Fibroblast of skin of scalp (primary cell): ENCODE data around the gene COG5.
A peak's percentile ranks its signal among the peaks of the same experiment; 100 is the strongest.

Experiments used
- DNase-seq: peaks from one replicate; pipeline ENCODE4 v3.0.0-alpha.2; 2013

The COG5 gene

DNA sequence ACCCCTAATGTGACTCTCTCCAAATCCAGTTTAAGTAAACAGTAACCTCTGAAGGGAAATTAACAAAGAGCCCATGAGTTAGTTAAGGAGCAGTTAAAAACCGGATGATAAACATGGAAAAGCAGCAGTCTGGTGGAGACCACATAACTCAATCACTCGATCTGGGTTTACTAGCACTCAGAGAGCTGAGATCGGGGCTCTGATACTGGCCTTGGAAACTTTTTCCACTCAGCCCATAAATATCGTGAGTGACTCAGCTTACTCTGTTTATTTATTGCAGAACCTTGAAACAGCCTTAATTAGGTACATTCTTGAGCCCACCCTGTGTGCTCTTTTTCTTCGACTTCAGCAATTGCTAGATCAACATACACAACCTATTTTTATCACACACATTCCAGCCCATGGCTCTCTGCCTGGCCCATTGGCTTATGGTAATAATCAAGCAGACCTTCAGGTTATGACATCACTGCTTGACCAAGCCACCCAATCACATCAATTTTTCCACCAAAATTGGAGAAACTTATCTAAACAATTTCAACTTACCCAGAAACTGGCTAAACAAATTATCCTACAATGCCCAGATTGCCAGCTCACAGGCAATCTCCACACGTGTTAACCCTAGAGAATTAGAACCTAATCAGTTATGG is 176.0 kb downstream of the COG5 start:
- DNase-seq = peak; percentile 75

DNA sequence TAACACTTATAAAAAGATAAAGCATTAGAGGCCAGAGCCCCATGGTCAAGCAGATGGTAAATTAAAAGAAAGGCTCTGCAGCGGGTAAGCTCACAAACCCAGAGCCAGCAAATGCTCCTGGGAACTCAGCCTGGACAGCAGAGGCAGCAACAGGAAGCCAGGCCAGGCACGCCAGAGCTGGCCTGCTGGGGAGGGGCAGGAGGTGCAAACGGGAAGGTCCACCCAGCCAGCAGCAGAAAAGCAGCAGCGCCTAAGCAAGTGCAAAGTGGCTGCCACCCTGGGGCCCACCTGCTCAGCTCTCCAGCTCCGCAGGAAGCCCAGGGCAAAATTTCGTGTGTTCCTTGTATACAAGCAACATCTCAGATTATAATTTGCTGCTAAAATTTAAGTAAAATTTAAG is 176.6 kb downstream of the COG5 start:
- DNase-seq = no peak

DNA sequence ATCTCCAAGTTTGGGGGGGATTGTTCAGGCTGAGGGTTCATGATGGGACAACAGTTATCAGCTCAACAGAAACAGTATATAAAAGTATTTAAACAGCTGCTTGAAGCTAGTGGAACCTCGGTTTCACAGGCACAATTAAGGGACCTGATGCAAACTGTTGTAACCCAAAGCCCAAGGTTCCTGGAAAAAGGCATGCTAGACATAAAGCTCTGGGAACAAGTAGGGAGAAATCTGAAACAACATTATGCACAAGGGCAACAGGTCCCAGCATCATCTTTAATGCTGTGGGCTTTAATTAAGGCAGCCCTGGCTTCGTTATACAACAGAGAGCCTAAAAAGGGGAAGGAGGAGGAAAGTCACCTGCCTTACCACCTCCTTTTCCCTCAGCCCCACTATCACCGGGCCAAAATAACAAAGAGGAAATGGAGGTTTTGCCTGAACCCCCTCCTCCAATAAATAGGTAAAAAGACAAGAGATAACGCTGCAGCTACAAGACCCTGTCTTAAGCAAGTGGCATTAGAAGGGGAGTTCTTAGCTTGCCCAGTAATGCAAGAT is 177.1 kb downstream of the COG5 start:
- peak; percentile 7 for DNase-seq

DNA sequence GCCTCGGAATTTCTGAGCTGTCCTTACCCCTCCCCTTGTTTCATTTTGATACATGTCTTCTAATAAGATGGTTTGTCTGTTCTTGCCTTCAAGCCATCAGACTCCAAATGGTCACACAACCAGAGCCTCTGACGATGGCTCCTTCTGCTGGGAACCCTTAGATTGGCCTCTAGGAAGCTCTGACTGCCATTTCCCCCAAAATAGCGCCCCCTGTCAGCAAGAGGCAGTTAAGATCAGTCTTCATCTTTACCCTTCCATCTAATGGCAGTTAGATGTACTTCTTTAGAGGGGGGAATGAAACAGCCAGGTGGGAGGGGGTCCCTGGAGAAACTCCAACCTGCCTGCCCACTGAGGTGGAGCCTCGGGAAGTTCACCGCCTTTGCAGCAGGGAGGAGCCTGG is 179.7 kb downstream of the COG5 start:
- no peak for DNase-seq

DNA sequence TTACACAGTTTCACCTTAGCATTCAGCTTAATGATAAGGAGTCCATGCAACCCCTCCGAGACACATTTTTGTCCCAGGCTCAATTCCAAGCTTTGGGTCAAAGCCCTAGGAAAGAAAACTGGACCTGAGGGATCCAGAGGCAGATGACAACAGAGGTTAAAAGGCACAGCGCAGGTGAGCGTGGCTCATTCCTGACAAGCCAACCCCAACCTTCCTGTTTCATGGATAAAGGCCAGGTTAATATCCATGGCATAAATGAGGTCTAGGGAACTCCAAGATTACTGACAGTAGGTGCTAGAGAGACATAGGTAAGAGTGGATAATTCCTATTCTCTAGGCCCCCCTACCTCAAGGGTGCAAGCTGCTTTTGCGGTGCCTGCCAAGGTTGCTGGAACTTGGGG is 180.5 kb downstream of the COG5 start:
- DNase-seq = no peak

DNA sequence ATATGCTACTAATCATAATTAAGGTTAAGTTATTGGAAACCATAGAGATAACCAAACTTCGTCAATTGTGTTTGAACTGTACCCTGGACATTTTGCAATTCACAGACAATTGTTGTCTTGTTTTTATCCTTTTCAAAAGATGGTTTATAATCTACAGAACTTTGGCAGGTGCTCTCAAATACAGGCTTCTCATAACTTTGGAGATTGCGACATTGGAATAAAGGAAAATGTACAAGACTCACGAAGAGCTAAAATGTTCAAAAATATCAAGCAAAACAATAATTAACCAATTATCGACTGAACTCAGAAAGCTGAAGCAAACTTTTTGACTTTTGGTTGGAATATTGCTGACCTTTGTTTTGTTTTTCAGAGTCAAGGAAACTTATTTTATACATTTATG is 182.3 kb downstream of the COG5 start:
- DNase-seq = no peak

DNA sequence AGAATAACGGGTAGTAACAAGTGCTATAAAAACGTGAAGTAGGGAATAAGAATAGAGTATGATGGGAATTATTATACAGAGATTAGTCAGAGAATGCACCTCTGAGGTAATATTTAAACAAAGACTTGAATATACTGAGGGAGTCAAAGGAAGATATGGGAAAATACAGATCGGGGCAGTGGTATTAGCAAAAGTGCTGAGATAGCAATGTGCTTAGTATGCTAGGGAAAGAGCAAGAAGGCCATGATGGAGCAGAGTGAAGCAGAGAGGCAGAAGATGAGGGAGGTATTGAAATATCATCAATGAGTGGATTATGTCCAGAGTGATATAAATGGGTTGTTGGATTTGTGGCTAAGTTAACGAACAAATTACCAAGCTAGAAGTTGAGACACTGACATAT is 190.4 kb downstream of the COG5 start:
- DNase-seq = no peak

DNA sequence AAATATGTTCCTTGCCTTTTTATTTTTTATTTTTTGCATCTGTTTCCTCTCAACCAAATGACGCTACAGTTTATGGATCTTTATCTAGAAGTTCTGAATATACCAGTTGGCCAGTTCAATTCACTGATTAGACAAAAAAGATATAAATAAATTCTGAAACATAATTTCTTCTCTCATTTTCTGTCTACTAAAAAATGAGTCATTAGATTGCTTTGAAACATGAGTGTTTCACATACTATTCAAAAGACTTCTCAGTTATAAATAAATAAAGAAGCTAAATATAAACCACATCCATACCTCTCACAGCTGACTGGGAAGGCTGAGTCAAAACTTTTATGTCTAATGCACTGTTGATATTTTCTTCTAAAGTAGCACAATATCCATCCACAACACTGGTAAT is 191.4 kb downstream of the COG5 start:
- peak; percentile 59 for DNase-seq

DNA sequence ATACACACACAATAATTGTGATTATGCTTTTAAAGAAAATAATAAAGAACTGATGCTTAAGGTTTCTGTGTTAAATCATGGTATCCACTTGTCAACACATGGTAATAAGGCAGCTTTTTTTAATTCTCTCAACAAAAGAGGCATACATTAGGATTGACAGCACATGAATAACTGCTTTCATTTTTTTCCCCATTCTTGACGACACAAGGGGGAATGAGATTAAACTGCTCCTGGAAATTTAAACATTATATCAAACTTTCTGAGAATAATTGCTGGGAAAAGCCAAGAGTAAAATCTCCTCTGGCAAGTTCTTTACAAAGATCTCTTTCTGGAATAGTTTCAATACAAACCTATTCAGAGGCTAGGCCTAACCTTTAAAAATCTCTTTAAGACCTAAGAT is 192.9 kb downstream of the COG5 start:
- no peak for DNase-seq

DNA sequence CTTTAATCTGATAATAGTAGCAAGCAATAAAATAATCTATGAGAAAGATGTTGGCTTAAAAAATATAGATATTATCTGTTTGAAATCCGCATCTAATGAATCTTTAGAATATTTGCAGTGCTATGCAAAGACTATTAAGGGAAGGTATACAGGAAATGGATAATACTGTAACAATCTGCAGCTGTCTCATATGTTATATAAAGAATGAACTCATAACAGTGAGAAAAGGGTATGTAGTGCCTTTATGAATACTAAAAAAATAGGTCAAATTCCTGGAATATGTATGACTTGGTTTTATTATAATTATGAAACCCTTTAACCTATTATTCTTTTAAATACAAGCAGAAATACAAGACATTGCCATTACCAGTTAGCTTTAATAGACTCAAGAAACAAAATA is 198.9 kb downstream of the COG5 start:
- peak; percentile 19 for DNase-seq

DNA sequence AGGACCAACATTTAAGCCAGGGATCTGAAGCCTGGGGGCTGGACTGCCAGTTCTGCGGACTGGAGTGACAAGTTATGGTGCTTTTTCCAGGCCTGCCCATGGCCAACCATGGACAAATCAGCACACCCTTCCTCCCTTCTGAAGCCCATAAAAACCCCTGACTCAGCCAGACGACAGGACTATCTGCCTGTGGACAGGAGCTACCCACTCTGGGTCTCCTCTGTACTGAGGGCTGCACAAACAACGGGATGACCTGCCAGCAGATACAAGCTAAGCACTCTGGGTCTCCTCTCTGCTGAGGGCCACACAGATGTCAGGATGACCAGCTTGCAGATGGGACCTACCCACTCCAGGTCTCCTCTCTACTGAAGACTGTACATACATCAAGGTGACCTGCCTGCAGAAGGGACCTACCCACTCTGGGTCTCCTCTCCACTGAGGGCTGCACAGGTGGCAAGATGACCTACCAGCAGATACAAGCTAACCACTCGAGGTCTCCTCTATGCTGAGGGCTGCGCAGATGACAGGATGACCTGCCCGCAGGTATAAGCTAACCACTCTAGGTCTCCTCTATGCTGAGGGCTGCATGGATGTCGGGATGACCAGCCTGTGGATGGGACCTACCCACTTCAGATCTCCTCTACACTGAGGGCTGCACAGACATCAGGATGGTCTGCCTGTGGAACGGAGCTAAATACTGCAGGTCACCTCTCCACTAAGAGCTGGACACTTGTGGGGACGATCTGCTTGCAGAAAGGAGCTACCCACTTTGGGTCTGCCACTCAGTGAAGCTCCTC is 204.0 kb downstream of the COG5 start:
- no peak for DNase-seq

DNA sequence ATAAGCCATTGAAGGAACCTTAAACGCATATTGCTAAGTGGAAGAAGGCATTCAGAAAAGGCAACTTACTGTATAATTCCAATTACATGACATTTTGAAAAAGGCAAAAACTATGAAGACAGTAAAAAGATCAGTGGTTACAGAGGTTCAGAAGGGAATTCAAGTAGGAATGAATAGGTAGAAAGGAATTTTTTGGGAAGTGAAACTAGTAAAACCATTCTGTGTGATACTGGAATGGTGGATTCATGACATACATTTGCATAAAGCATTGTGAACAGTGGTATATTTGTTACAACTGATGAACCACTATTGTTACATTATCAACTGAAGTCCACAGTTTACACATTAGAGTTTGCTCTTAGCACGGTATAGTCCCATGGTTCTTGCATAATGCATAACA is 208.1 kb downstream of the COG5 start:
- DNase-seq = peak; percentile 73

DNA sequence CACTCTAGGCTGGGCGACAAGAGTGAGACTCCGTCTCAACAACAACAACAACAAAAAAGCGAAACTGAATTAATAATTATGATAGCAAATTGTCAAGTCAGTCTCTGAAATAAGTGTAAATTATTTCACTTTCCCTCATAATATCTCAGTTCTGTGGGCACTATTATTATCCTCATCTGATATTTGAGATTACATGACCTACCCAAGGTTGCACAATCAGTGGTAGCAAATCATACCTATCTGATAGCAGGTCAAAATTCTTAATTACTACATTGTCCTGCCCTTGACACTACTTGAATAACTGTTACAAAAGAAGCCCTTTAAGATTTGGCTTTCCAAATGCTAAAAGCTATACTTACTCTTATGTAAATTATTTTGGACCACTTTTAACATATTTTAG is 209.1 kb downstream of the COG5 start:
- no peak for DNase-seq

DNA sequence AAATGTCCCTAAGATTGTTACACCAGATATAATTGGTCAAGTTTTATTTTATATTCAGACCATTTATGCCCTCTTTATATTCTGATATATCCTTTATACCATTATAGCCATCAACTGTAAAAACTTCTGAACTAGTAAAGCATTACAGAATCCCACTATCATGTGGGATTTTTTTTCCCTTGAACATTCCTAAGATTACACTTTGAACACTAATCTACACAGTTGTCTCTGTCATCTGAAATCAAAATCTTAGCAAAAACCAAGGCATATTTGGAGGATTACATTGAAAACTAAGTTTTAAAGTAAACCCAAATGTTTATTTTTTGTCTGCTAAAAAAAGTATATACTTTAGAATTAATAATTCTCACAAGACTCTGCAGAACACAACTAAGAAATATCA is 210.0 kb downstream of the COG5 start:
- DNase-seq = peak; percentile 60

DNA sequence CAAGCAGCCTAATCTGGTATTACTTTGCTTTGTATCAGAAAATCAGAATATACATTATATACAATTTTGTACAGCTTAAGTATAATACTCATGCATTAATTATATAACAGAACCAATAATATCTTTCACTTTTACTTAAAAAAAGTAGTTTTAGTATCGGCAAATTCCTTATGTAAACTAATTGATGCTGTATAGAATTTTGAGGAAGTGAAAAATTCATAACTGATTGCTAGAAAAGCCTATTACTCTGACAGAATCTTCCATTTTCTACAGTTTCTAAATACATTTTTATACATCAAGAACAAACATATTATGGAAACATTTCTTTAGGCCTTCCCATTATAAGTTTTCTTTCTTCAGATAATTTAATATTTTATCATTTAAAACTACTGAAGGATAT is 217.8 kb downstream of the COG5 start:
- DNase-seq = no peak

DNA sequence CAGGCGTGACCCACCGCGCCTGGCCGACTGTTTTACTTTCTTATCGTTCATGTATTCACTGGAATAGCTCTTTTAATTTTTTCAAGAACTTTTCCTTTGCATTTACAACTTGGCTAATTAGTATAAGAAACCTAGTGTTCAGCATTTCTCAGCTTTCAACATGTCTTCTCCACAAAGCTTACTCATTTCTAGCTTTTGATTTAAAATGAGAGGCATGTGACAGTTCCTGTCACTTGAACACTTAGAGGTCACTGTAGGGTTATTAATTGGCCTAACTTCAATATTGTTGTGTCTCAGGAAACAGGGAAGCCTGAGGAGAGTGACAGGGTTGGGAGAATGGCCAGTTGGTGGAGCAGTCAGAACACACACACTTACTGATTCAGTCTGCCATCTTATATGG is 218.9 kb downstream of the COG5 start:
- no peak for DNase-seq

DNA sequence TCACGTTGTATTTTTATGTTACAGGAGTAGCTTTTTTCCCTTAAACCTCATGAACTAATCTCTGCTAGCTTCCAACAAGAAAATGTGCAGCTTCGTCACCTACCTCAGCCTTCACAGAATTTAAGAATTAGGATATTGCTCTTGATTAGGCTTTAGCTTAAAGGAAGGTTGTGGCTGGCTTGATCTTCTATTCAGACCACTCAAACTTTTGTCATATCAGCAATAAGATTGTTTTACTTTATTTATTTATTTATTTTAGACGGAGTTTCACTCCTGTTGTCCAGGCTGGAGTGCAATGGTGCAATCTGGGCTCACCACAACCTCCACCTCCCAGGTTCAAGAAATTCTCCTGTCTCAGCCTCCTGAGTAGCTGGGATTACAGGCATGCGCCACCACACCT is 219.4 kb downstream of the COG5 start:
- no peak for DNase-seq

DNA sequence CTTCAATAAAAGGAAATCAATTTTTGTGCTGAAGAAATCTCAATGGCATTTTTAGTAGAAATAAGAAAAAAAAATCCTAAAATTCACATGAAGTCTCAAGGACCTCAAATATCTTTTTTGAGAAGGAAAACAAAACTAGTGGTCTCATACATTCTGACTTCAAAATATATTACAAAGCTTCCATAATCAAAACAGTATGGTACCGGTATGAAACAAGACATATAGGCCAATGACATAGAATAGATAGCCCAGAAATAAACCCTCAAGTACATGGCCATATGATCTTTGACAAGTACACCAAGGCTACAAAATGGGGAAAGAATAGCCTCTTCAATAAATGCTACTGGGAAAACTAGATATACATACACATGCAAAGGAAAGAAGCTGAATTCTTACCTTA is 225.6 kb downstream of the COG5 start:
- DNase-seq = no peak

DNA sequence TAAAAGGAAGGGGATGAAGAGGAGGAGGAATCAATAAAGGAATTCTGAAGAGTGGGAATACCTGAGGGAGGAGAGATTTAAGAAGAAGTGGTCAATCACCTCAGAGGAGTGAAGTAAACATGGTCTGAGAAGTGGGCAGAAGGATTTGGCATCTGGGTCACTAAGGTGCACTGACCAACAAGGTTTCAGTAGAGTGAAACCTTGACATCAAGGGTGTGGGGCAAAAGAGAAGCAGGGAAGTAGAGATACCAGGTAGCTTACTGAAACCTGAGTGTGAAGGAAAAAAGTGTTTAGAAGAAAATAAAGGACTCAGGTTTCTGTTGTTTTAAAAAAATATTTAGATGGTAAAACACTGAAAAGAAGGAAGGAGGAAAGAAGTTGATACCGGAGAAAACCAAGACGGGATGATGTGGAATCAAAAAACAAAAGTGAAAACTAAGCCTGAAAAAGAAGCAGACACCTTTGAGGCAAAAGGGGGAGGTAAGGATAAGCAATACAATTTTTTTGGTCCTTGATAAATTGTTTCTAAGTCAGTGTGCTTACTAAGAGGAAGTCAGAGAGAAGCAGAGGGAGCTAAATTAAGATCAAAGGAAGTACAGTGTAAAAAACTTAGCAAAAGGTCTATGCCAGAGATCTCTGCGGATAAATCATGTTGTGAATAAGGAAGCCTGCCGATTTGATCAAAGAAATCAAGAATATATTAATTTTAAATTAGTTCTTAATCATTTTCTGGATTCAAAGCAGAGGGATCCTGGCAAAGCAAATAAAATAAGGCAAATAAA is 231.0 kb downstream of the COG5 start:
- no peak for DNase-seq

DNA sequence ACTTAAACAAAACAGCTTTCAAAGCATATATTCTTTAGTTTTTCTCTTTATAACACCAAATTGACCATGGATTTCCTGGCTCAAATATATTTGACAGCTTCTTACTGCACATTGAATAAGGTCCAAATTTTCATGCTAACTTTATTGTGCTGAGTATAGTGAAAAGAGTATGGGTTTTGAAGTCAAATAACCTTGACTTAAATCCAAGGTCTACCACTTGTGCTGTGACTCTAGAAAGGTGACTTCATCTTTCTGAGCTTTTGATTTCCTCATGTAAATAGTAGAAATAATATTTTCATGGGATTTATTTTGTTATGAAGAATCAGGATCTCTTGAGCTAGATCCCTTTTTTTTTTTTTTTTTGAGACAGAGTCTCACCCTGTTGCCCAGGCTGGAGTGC is 233.2 kb downstream of the COG5 start:
- no peak for DNase-seq

DNA sequence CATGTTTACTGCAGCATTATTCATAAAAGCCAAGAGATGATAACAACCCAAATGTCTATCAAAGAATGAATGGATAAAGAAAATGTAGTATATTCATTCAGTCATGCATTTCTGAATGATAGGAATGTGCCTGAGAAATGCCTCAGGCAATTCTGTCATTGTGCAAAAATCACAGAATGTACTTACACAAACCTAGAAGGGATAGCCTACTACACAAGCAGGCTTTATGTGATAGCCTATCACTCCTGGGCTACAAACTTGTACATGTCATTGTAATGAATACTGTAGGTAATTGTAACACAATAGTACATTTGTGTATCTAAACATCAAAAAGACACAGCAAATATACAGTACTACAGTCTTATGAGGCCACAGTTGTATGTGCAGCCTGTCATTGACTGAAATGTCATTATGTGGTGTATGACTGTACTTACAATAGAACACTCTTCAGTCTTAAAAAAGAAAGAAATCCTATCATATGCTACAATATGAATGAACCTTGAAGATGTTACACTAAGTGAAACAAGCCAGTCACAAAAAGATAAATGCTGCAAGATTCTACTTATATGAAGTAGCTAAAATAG is 235.6 kb downstream of the COG5 start:
- peak; percentile 65 for DNase-seq

DNA sequence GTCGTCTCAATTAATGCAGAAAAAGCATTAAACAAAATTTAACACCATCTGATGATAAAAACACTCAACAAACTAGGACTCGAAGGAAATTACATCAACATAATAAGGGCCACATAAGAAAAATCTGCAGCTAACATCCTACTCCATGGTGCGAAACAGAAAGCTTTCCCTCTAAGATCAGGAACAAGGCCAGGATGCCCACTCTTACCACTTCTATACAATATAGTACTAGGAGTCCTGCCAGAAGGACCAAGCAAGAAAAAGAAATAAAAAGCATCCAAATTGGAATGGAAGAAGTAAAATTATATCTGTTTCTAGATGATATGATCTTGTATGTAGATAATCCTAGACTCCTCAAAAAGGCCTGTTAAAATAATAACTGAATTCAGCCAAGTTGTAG is 237.7 kb downstream of the COG5 start:
- no peak for DNase-seq

DNA sequence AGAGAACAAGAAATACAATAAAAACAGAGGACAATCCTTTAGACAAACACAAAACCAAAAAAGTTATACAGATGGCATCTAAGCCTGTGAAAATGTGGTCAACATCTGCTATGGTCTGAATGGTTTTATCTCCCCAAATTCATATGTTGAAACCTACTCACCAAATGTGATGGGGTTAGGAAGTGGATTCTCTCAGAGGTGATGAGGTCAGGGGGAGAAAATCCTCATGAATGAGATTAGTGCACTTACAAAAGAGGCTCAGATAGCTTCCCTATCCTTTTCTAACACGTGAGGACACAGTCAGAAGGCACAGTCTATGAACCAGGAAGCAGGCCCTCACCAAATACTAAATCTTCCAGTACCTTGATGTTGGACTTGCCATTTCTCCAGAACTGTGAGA is 241.7 kb downstream of the COG5 start:
- no peak for DNase-seq
